ENCODE measurements around the gene ACTBL2.

ACTBL2 gene

DNA sequence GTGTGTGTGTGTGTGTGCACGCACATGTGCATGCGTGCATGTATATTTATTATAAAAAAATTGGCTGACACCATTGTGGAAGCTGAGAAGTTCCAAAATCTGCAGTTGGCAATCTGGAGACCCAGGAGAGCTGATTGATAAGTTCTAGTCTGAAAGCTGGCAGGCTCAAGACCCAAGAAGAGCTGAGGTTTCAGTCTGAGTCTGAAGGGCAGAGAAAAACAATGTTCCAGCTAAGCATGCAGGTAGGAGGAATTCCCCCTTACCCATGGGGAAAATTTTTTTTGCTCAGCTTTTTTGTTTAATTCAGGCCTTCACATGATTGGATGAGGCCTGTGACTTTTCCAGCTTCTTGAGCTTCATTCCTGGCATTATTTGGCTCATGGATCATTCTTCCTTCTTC, 31.2 kb upstream of the ACTBL2 start:
- TF ChIP-seq, protein P1, sequence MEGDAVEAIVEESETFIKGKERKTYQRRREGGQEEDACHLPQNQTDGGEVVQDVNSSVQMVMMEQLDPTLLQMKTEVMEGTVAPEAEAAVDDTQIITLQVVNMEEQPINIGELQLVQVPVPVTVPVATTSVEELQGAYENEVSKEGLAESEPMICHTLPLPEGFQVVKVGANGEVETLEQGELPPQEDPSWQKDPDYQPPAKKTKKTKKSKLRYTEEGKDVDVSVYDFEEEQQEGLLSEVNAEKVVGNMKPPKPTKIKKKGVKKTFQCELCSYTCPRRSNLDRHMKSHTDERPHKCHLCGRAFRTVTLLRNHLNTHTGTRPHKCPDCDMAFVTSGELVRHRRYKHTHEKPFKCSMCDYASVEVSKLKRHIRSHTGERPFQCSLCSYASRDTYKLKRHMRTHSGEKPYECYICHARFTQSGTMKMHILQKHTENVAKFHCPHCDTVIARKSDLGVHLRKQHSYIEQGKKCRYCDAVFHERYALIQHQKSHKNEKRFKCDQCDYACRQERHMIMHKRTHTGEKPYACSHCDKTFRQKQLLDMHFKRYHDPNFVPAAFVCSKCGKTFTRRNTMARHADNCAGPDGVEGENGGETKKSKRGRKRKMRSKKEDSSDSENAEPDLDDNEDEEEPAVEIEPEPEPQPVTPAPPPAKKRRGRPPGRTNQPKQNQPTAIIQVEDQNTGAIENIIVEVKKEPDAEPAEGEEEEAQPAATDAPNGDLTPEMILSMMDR (IDR thresholded peaks at IDR 0.05; ENCODE audit: low read depth, low read length): no peak
- no peak overlapping the region for H3K4me3 ChIP-seq (ENCODE audit: low read depth, low read length)

DNA sequence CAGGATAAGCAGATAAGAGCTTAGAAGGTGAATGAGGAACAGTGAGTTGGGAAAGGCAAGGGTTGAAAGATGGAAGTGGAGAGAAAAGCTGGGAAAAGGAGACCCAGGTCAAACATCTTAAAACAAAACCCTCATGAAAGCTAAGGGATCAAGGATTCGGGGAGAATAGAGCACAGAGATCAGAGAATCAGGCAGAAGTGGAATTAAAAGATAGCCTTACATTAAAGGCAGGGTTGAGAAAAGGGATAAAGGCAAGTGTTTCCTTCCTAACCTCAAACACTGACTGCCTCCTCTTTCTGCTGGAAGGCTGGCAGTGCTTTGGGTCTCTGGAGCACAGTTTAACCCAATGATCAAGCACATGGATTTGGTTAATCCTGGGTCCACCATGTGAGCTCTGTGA, 28.7 kb upstream of the ACTBL2 start:
- TF ChIP-seq, protein P1 (IDR thresholded peaks at IDR 0.05; ENCODE audit: low read depth, low read length): no peak
- H3K4me3 ChIP-seq (ENCODE audit: low read depth, low read length): no peak overlapping the region

DNA sequence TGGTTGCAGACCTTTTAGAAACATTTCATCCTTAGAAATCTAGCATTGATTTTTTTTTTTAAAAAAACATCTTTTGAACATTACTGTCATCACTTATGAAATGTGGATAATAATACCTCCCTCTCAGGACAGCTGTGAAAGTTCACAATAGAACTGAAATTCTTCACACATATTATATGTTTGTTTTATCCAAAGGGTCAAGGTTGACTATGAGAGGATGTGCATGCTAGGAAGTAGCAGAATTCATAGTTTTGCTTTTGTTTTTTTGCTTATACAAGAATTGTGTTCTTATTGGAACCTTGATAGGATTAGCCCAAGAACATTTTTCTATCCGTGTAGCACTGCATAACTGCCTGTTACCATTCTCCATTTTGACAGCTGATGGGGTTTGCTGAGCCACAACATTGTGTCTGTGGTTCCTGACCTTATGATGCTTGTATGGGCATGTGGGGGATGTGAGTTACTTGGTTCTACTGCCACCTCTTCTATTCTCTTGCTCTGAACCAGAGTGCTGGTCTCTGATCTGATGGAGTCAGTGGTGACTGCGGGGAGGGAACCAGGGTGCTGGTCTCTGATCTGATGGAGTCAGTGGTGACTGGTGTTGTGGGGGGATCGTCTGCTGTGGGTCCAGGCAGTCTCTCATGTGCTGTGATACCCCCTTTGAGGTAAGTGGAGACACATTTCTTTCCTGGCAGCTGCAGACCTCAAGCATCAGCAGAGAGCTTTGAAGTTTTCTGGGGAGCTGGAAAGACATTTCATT, 27.1 kb upstream of the ACTBL2 start:
- TF ChIP-seq, protein P1 (IDR thresholded peaks at IDR 0.05; ENCODE audit: low read depth, low read length): no peak
- no peak overlapping the region for H3K4me3 ChIP-seq (ENCODE audit: low read depth, low read length)

DNA sequence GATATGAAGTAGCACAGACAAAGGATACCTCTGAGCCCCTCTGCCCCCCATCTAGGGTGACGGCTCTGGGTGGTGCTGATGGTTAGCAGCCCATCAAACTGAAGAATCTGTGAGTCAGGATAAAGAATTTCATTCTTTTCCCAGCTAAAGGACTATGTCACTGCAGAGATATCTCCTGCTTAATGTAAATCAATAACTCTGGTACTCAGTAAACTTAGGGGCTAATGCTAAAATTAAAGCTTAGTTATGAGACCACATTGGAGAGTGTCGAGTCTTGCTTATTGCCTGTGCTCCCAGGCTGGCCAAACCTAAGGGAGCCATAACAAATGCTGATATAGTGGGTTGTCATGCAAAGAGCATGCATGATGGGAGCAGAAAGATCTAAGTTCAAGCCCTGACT, 25.6 kb upstream of the ACTBL2 start:
- no peak overlapping the region for H3K4me3 ChIP-seq (ENCODE audit: low read depth, low read length)
- TF ChIP-seq, protein P1 (IDR thresholded peaks at IDR 0.05; ENCODE audit: low read depth, low read length): no peak

DNA sequence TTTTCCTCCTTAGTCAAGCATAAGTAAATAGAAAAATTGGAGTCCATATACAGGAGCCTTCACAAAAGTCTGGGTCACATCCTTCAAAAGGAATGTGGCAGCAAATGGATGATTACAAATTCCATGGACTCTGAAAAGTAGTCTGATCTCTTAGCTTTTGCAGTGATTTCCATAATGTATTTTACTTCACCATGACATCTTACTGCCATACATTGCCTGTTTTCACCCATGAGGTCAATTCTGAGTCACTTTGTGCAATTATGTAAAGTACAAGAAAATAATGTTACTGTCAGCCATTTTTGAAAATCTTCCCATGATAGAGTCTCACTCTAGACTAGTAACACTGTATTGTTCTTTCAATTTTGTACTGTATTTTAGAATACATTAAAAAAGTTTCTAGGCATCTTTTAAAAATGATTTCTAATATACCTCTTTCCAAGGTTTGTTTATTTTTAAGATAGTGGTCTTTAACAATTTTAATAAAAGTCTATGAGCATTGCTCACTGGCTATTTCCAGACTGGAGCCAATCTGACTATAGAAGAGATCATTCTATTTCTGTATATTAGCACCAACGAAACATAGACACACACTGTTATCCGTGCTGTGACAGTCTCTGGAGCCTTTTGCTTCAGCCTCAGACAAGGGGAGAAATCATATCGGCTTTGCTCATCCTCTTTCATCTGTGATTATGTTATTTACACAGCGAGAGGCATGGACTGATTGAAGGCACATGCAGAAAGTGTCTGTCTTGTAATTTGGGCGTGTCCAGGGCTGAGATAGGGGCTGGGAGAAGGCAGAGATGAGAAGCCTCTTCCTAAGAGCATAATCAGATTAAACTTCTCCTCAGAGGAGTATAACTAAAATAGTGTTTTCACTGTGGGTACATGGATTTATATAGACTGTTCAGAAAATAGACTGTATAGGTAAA, 22.9 kb upstream of the ACTBL2 start:
- H3K4me3 ChIP-seq (ENCODE audit: low read depth, low read length): no peak overlapping the region
- TF ChIP-seq, protein P1 (IDR thresholded peaks at IDR 0.05; ENCODE audit: low read depth, low read length): no peak

DNA sequence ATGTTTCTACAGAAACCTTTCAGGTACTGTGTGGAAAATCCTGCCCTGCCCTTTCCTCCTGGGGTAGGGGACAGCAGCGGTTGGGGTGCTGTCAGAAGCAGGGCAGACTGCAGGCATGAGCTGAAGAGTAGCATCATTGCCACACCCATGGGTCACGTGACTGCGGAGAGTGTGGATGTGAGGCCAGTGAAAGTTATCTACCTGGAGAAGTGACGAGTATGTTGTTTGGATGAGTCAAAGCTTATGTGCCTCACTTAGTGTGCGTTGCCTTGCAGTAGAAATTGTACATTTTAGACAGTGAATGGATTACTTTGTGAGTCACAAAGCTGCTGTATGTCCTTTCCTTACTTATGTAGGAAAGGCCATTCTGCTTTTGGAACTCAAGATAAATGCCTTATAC, 21.7 kb upstream of the ACTBL2 start:
- H3K4me3 ChIP-seq (ENCODE audit: low read depth, low read length): no peak overlapping the region
- TF ChIP-seq, protein P1 (IDR thresholded peaks at IDR 0.05; ENCODE audit: low read depth, low read length): no peak

DNA sequence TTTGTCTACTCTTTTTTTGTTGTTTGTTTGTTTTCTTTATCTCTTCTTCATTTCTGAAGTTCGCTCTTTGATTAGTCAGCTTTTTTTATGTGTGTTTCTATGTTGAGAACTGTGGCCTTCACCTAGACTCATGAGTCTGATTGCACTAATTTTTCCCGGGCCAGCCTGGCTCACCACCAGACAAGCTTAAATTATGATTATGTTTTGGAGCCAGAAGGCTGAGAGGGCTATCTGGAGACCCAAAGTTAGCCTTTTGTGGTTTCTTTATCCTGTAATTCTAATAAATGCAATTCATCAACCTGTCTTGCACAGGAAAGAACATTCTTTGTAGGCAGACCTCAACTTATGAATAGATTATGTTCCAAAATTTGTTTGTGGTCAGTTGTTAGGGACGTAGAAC, 20.8 kb upstream of the ACTBL2 start:
- H3K4me3 ChIP-seq (ENCODE audit: low read depth, low read length): no peak overlapping the region
- TF ChIP-seq, protein P1 (IDR thresholded peaks at IDR 0.05; ENCODE audit: low read depth, low read length): no peak
